ENCODE results near the gene CYP26B1. TPM values are rescaled to one million over a fixed set of nuclear protein-coding genes. Genes with fewer than 3 reads are reported as not detected.

CYP26B1 gene
- total RNA-seq, 1 experiment from 2014 or later = 0.42 TPM

- TF ChIP-seq ZNF532 (CRISPR knock-in tag; IDR thresholded peaks at IDR 0.05; ENCODE audit: borderline replicate concordance) (no peak), ATF1 (CRISPR knock-in tag; IDR thresholded peaks at IDR 0.05) (no peak), GRHL2 (CRISPR knock-in tag; IDR thresholded peaks at IDR 0.05; ENCODE audit: insufficient replicate concordance, severe bottlenecking) (no peak), MXD4 (CRISPR knock-in tag; IDR thresholded peaks at IDR 0.05; ENCODE audit: borderline replicate concordance) (no peak), USF1 (CRISPR knock-in tag; IDR thresholded peaks at IDR 0.05) (no peak), ZNF138 (CRISPR knock-in tag; conservative IDR thresholded peaks at IDR 0.05) (no peak), ESRRA (CRISPR knock-in tag; IDR thresholded peaks at IDR 0.05; ENCODE audit: borderline replicate concordance) (no peak), EMX1 (CRISPR knock-in tag; IDR thresholded peaks at IDR 0.05) (no peak)
- TF ChIP-seq, protein P1, sequence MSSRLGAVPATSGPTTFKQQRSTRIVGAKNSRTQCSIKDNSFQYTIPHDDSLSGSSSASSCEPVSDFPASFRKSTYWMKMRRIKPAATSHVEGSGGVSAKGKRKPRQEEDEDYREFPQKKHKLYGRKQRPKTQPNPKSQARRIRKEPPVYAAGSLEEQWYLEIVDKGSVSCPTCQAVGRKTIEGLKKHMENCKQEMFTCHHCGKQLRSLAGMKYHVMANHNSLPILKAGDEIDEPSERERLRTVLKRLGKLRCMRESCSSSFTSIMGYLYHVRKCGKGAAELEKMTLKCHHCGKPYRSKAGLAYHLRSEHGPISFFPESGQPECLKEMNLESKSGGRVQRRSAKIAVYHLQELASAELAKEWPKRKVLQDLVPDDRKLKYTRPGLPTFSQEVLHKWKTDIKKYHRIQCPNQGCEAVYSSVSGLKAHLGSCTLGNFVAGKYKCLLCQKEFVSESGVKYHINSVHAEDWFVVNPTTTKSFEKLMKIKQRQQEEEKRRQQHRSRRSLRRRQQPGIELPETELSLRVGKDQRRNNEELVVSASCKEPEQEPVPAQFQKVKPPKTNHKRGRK (CRISPR knock-in tag; IDR thresholded peaks at IDR 0.05; ENCODE audit: borderline replicate concordance) = no peak
- TF ChIP-seq, protein P2, sequence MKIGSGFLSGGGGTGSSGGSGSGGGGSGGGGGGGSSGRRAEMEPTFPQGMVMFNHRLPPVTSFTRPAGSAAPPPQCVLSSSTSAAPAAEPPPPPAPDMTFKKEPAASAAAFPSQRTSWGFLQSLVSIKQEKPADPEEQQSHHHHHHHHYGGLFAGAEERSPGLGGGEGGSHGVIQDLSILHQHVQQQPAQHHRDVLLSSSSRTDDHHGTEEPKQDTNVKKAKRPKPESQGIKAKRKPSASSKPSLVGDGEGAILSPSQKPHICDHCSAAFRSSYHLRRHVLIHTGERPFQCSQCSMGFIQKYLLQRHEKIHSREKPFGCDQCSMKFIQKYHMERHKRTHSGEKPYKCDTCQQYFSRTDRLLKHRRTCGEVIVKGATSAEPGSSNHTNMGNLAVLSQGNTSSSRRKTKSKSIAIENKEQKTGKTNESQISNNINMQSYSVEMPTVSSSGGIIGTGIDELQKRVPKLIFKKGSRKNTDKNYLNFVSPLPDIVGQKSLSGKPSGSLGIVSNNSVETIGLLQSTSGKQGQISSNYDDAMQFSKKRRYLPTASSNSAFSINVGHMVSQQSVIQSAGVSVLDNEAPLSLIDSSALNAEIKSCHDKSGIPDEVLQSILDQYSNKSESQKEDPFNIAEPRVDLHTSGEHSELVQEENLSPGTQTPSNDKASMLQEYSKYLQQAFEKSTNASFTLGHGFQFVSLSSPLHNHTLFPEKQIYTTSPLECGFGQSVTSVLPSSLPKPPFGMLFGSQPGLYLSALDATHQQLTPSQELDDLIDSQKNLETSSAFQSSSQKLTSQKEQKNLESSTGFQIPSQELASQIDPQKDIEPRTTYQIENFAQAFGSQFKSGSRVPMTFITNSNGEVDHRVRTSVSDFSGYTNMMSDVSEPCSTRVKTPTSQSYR (CRISPR knock-in tag; IDR thresholded peaks at IDR 0.05) = no peak
- TF ChIP-seq, protein P3, sequence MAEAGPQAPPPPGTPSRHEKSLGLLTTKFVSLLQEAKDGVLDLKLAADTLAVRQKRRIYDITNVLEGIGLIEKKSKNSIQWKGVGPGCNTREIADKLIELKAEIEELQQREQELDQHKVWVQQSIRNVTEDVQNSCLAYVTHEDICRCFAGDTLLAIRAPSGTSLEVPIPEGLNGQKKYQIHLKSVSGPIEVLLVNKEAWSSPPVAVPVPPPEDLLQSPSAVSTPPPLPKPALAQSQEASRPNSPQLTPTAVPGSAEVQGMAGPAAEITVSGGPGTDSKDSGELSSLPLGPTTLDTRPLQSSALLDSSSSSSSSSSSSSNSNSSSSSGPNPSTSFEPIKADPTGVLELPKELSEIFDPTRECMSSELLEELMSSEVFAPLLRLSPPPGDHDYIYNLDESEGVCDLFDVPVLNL (CRISPR knock-in tag; IDR thresholded peaks at IDR 0.05; ENCODE audit: borderline replicate concordance, low read depth) = no peak
Observed at GRCh38 chr2:72084584-72084976, 63.1 kb downstream of the CYP26B1 start (continued).

DNA sequence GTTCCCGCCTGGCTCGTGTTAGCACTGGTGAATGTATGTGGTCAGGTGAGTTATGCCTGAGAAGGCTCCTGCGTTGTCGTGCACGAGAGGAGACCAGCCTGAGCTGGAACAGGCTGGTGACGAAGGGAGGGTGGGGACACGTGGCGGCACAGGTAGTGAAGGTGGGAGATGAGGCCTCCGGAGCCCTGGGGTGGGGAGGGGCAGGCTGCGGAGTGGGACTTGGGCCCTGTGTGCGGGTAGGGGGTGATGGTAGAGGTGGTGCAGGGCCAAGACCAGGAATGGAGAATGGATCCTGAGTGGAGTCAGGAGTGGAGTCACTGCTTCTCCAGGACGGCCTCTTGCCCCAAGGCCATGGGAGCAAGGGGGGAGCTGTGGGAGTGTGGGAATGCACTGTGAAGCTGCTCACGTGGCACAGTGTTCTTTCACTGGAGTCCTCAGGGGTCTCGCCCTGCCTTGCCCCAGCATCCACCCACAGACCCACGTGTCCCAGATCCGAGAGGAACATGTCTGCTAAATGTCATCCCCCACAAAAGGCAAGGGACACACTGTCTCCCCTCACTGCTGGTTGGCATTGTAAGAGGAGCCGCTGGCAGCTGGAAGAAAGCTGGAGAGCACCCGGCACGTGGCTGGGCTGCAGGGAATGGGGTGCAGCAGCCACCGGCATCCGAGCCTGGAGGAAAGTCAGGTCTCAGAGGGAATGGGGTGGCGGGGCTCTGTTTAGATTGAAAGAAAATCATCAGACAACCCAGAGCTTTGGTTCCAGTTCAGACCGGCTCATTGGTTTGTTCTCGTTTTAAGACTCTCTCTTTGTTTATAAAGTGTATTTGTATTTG, 63.7 kb downstream of the CYP26B1 start:
- peaks cover 15% of the 10 kb centered on the region; the same call in 1 of the 2 replicates for H3K9me3 Mint-ChIP-seq
- peak overlapping the region; percentile 41; the same call in 1 of the 2 replicates for H3K27ac Mint-ChIP-seq
- no peak overlapping the region for H3K4me3 Mint-ChIP-seq
- CTCF ChIA-PET = no interaction called here
- DNase-seq (ENCODE audit: low spot score) (no peak), ATAC-seq (no peak)
- H3K4me1 Mint-ChIP-seq = no peaks in the 10 kb centered on the region
- POLR2A ChIA-PET = no interaction called here
- peaks cover 3% of the 10 kb centered on the region for H3K36me3 Mint-ChIP-seq
- no peaks in the 10 kb centered on the region; the same call in 1 of the 2 replicates for H3K27me3 Mint-ChIP-seq (ENCODE audit: low read depth)
- TF ChIP-seq, protein P4, sequence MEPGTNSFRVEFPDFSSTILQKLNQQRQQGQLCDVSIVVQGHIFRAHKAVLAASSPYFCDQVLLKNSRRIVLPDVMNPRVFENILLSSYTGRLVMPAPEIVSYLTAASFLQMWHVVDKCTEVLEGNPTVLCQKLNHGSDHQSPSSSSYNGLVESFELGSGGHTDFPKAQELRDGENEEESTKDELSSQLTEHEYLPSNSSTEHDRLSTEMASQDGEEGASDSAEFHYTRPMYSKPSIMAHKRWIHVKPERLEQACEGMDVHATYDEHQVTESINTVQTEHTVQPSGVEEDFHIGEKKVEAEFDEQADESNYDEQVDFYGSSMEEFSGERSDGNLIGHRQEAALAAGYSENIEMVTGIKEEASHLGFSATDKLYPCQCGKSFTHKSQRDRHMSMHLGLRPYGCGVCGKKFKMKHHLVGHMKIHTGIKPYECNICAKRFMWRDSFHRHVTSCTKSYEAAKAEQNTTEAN (CRISPR knock-in tag; IDR thresholded peaks at IDR 0.05) = no peak
- TF ChIP-seq NFE2L1 (CRISPR knock-in tag; IDR thresholded peaks at IDR 0.05) = no peak
- no peak for TF ChIP-seq GABPB1 (CRISPR knock-in tag; IDR thresholded peaks at IDR 0.05)
- TF ChIP-seq USF1 (CRISPR knock-in tag; IDR thresholded peaks at IDR 0.05) = no peak
- TF ChIP-seq ZNF532 (CRISPR knock-in tag; IDR thresholded peaks at IDR 0.05; ENCODE audit: borderline replicate concordance) = no peak
- TF ChIP-seq, protein P3 (CRISPR knock-in tag; IDR thresholded peaks at IDR 0.05; ENCODE audit: borderline replicate concordance, low read depth) = no peak

All from WTC11 (cell line).